HepG2 (cell line): ENCODE measurements around the gene NFKB2.

Experiments
- NR2F6 ChIP-seq, 2 experiments: IDR thresholded peaks; 2 replicates each; pipeline ENCODE4 v1.6.1; 2016; ENCODE audit warnings: antibody characterized with exemption in 1 of 2, mild to moderate bottlenecking in 1 of 2
- SP1 ChIP-seq, 2 experiments: fragments of 450-650 bp in 1 of 2; sonication (generic) in 1 of 2; formaldehyde crosslinking in 1 of 2; IDR thresholded peaks; 2 replicates each; pipeline versions ENCODE4 v1.4.0 to v1.6.1; 2016 to 2020; ENCODE audit warnings: missing genetic modification reagents in 1 of 2

GRCh38 chr10:102393411-102394078, 2.0 kb upstream of the NFKB2 start:
- no peak for TF ChIP-seq SP1 (IDR thresholded peaks at IDR 0.05)
- no peak for TF ChIP-seq SP1 (CRISPR knock-in tag; IDR thresholded peaks at IDR 0.05)
- TF ChIP-seq NR2F6 (IDR thresholded peaks at IDR 0.05), result no peak
- no peak for TF ChIP-seq NR2F6 (CRISPR knock-in tag; IDR thresholded peaks at IDR 0.05)
